WTC11 (cell line): ENCODE results near the gene NAT16. TPM values are rescaled to one million over a fixed set of nuclear protein-coding genes. Genes with fewer than 3 reads are reported as not detected.

Source experiments
- ATAC-seq: fragments of 200-7000 bp; cut with Tn5 transposase; 2 replicates; pipeline ENCODE4 v1.10.0; 2021; ENCODE audit warnings: mild to moderate bottlenecking, moderate library complexity
- CTCF ChIA-PET: fragments of 300-600 bp; sonication (Branson Sonifier 250); formaldehyde crosslinking; loops from one replicate; lab custom pipeline; 2021; ENCODE audit warnings: antibody characterized with exemption; lab: Charles Lee
- POLR2A ChIA-PET: fragments of 350-600 bp; sonication (Branson Sonifier 250); formaldehyde crosslinking; loops from one replicate; lab custom pipeline; 2021; ENCODE audit warnings: antibody characterized with exemption; lab: Charles Lee
- DNase-seq: peaks from one replicate; pipeline ENCODE4 v3.0.0; 2021; ENCODE audit warnings: low spot score
- H3K27ac Mint-ChIP-seq: 2 replicates; pipeline ENCODE4 v1.8.0; 2021; ENCODE audit warnings: mixed read lengths
- H3K27me3 Mint-ChIP-seq: 2 replicates; pipeline ENCODE4 v1.8.0; 2021; ENCODE audit warnings: low read depth, mild to moderate bottlenecking, moderate library complexity, mixed read lengths
- H3K36me3 Mint-ChIP-seq: 2 replicates; pipeline ENCODE4 v1.8.0; 2021; ENCODE audit warnings: mixed read lengths
- H3K4me1 Mint-ChIP-seq: 2 replicates; pipeline ENCODE4 v1.8.0; 2022; ENCODE audit warnings: mixed read lengths
- H3K4me3 Mint-ChIP-seq: 2 replicates; pipeline ENCODE4 v1.8.0; 2021; ENCODE audit warnings: mild to moderate bottlenecking, moderate library complexity, mixed read lengths
- H3K9me3 Mint-ChIP-seq: 2 replicates; pipeline ENCODE4 v1.8.0; 2021; ENCODE audit warnings: mixed read lengths
- ARID4B ChIP-seq: sonication (generic); formaldehyde crosslinking; IDR thresholded peaks from 2 replicates; pipeline ENCODE4 v1.8.0; 2023; ENCODE audit warnings: missing genetic modification reagents, mild to moderate bottlenecking, borderline replicate concordance
- ATF6 ChIP-seq: sonication (generic); formaldehyde crosslinking; IDR thresholded peaks from 2 replicates; pipeline ENCODE4 v1.8.1; 2023; ENCODE audit warnings: mild to moderate bottlenecking, missing genetic modification reagents
- GRHL2 ChIP-seq: fragments of 250-450 bp; sonication (Bioruptor Pico); IDR thresholded peaks from 2 replicates; pipeline ENCODE4 v1.8.0; 2022; ENCODE audit warnings: mild to moderate bottlenecking, moderate library complexity; ENCODE audit not compliant: insufficient replicate concordance, severe bottlenecking
- IRF1 ChIP-seq: sonication (generic); formaldehyde crosslinking; IDR thresholded peaks from 2 replicates; pipeline ENCODE4 v1.8.0; 2023; ENCODE audit warnings: missing genetic modification reagents
- JUN ChIP-seq: sonication (generic); formaldehyde crosslinking; IDR thresholded peaks from 2 replicates; pipeline ENCODE4 v1.8.0; 2023; ENCODE audit warnings: mild to moderate bottlenecking, missing genetic modification reagents
- PREB ChIP-seq: sonication (generic); formaldehyde crosslinking; IDR thresholded peaks from 2 replicates; pipeline ENCODE4 v1.8.1; 2022; ENCODE audit warnings: mild to moderate bottlenecking, missing genetic modification reagents, moderate library complexity, borderline replicate concordance
- STAT6 ChIP-seq: sonication (generic); formaldehyde crosslinking; conservative IDR thresholded peaks from 2 replicates; pipeline ENCODE4 v1.8.1; 2023; ENCODE audit warnings: mild to moderate bottlenecking, low read depth, missing genetic modification reagents, moderate library complexity
- TEAD1 ChIP-seq: sonication (generic); formaldehyde crosslinking; IDR thresholded peaks from 2 replicates; pipeline ENCODE4 v1.8.0; 2022; ENCODE audit warnings: mild to moderate bottlenecking, missing genetic modification reagents
- ZBTB43 ChIP-seq: sonication (generic); formaldehyde crosslinking; IDR thresholded peaks from 2 replicates; pipeline ENCODE4 v1.8.1; 2023; ENCODE audit warnings: mild to moderate bottlenecking, missing genetic modification reagents
- ZNF416 ChIP-seq: fragments of 250-450 bp; sonication (Bioruptor Pico); IDR thresholded peaks from 2 replicates; pipeline ENCODE4 v1.9.0; 2021; ENCODE audit warnings: mild to moderate bottlenecking, inconsistent platforms
- ZNF671 ChIP-seq: fragments of 250-450 bp; sonication (Bioruptor Pico); IDR thresholded peaks from 2 replicates; pipeline ENCODE4 v1.8.0; 2021; ENCODE audit warnings: mild to moderate bottlenecking
- total RNA-seq: library from RNA; stranded (reverse); gene quantifications from 3 replicates; pipeline ENCODE4 v1.2.3, GENCODE V29; 2021

Gene NAT16
- total RNA-seq, 1 experiment from 2014 or later = 0.39 TPM

GRCh38 chr7:101186844-101187428 is 6.8 kb upstream of the NAT16 start (continued):
- TF ChIP-seq ZBTB43 (CRISPR knock-in tag) = no peak
- TF ChIP-seq ZNF416 = no peak
- TF ChIP-seq JUN (CRISPR knock-in tag) = no peak
- TF ChIP-seq ATF6 (CRISPR knock-in tag) = no peak
- TF ChIP-seq IRF1 (CRISPR knock-in tag) = no peak
- no peak for TF ChIP-seq ARID4B (CRISPR knock-in tag)
- TF ChIP-seq ZNF671 (CRISPR knock-in tag) = no peak
- no peak for TF ChIP-seq PREB (CRISPR knock-in tag)

GRCh38 chr7:101186194-101186593 is 6.1 kb upstream of the NAT16 start:
- ATAC-seq = no peak
- H3K36me3 Mint-ChIP-seq = no peaks in the 10 kb centered on the region

More at GRCh38 chr7:101186194-101186593, 6.1 kb upstream of the NAT16 start:
- peaks cover 7% of the 10 kb centered on the region for H3K4me1 Mint-ChIP-seq
- TF ChIP-seq TEAD1 (CRISPR knock-in tag) = no peak
- no peak for TF ChIP-seq STAT6 (CRISPR knock-in tag)
- TF ChIP-seq GRHL2 (CRISPR knock-in tag) = no peak
- TF ChIP-seq, all 79 proteins: peak for 0
- peaks cover 16% of the 10 kb centered on the region for H3K27me3 Mint-ChIP-seq
- CTCF ChIA-PET = interaction anchor here (0.6 to 0.7 kb wide), 2 partner anchors 97 to 114 kb away, joined by 3 read pairs; no protein-coding TSS in a partner anchor
- no peaks in the 10 kb centered on the region for H3K9me3 Mint-ChIP-seq
- no peak overlapping the region for H3K4me3 Mint-ChIP-seq
- no peak for DNase-seq
- H3K27ac Mint-ChIP-seq = no peak overlapping the region
- POLR2A ChIA-PET = no interaction called here
